Adrenal gland (tissue), 5 donors: ENCODE measurements around the gene CPNE4.

Source experiments
- POLR2A ChIP-seq, 2 donors: fragments of 450-650 bp; IDR thresholded peaks; one replicate each; pipeline ENCODE4 v1.6.1; 2017; ENCODE audit warnings: antibody characterized with exemption in 2 of 2, mild to moderate bottlenecking in 2 of 2, moderate library complexity in 1 of 2
- TF ChIP-seq, protein P1 (sequence below), 6 experiments: fragments of 450-650 bp in 4 of 6; fragments of 200-600 bp in 2 of 6; sonication (generic) in 1 of 6; IDR thresholded peaks; 1 replicate in 5 of 6; 2 replicates in 1 of 6; pipeline versions ENCODE4 v1.5.1 to v1.8.0; 2016 to 2021; ENCODE audit warnings: antibody characterized with exemption in 6 of 6, mild to moderate bottlenecking in 2 of 6, moderate library complexity in 1 of 6
- donor health status: DM: no; HTN: no; CAD: no.

DNA sequence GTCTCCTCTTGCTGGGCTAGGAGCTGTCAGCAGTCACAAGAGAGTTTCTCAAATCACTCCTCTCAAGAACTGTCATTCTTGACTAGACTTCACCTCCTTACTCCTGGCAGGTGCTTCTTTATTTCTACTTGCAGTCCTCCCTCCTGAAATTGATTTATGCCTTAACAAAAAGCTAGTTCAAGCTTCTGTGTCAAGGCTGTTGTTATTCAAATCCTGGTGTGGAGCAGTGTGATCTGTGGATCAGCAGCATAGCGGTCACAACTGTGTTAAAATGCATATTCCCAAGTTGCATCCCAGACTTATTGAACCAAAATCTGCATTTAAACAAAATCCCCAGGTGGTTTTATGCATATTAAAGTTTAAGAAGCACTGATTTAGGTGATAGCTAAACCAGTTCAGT lies 411.4 kb downstream of the CPNE4 start:
- TF ChIP-seq, protein P1, sequence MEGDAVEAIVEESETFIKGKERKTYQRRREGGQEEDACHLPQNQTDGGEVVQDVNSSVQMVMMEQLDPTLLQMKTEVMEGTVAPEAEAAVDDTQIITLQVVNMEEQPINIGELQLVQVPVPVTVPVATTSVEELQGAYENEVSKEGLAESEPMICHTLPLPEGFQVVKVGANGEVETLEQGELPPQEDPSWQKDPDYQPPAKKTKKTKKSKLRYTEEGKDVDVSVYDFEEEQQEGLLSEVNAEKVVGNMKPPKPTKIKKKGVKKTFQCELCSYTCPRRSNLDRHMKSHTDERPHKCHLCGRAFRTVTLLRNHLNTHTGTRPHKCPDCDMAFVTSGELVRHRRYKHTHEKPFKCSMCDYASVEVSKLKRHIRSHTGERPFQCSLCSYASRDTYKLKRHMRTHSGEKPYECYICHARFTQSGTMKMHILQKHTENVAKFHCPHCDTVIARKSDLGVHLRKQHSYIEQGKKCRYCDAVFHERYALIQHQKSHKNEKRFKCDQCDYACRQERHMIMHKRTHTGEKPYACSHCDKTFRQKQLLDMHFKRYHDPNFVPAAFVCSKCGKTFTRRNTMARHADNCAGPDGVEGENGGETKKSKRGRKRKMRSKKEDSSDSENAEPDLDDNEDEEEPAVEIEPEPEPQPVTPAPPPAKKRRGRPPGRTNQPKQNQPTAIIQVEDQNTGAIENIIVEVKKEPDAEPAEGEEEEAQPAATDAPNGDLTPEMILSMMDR (IDR thresholded peaks at IDR 0.05): no peak
- no peak for TF ChIP-seq POLR2A (IDR thresholded peaks at IDR 0.05)
